ENCODE measurements around the gene AP2B1. TPM values are rescaled to one million over a fixed set of nuclear protein-coding genes. Genes with fewer than 3 reads are reported as not detected.
"Not testable (repeated sequence)": the region's sequence is repeated elsewhere in the genome, so short reads cannot be mapped to it uniquely, and the experiment has no call there.

AP2B1 gene
- total RNA-seq, 2 donors from 2014 or later: 255 to 258 TPM

- H3K27me3 Mint-ChIP-seq (ENCODE audit: insufficient read depth): no peaks in the 10 kb centered on the region
- TF ChIP-seq CTCF (conservative IDR thresholded peaks at IDR 0.05): no peak
- DNase-seq: no peak
- Histone ChIP-seq H3K4me3 (ENCODE audit: low read length) (no peak overlapping the region), H3K36me3 (ENCODE audit: control insufficient read depth, insufficient read depth, low read length) (peaks cover 75% of the 10 kb centered on the region), H3K9me3 (ENCODE audit: control insufficient read depth, low read length) (no peaks in the 10 kb centered on the region), H3K4me1 (ENCODE audit: control insufficient read depth, insufficient read depth, low read length) (no peaks in the 10 kb centered on the region), H3K9ac (ENCODE audit: extremely low read depth, low read length, poor library complexity, severe bottlenecking) (no peak overlapping the region), H3K27me3 (ENCODE audit: control insufficient read depth, insufficient read depth, low read length, poor library complexity, severe bottlenecking) (no peaks in the 10 kb centered on the region), H3K27ac (ENCODE audit: low read depth, low read length) (no peak overlapping the region)
- H3K36me3 Mint-ChIP-seq (ENCODE audit: low read depth): peaks cover 62% of the 10 kb centered on the region
- no peak overlapping the region for H3K4me3 Mint-ChIP-seq
- H3K27ac Mint-ChIP-seq: no peak overlapping the region
- 98% methylated on average over 2 of the region's 3 CpGs; no CpG with 5 or more reads in 1 of the 2 experiments for WGBS, 2 experiments (ENCODE audit: insufficient coverage in 1 of 2, insufficient read length in 1 of 2)
- H3K9me3 Mint-ChIP-seq: no peaks in the 10 kb centered on the region
- H3K4me1 Mint-ChIP-seq: no peaks in the 10 kb centered on the region
These were observed 20.2 kb downstream of the AP2B1 start for GRCh38 chr17:35607239-35607847.

GRCh38 chr17:35609831-35610230, 22.7 kb downstream of the AP2B1 start:
- no peaks in the 10 kb centered on the region for H3K4me1 Mint-ChIP-seq
- H3K27me3 Mint-ChIP-seq (ENCODE audit: insufficient read depth): no peaks in the 10 kb centered on the region
- TF ChIP-seq CTCF (conservative IDR thresholded peaks at IDR 0.05): no peak
- H3K27me3 ChIP-seq (ENCODE audit: control insufficient read depth, insufficient read depth, low read length, poor library complexity, severe bottlenecking): no peaks in the 10 kb centered on the region
- no peaks in the 10 kb centered on the region for H3K4me1 ChIP-seq (ENCODE audit: control insufficient read depth, insufficient read depth, low read length)
- H3K4me3 Mint-ChIP-seq: no peak overlapping the region
- peaks cover 79% of the 10 kb centered on the region for H3K36me3 ChIP-seq (ENCODE audit: control insufficient read depth, insufficient read depth, low read length)
- no peak overlapping the region for H3K9ac ChIP-seq (ENCODE audit: extremely low read depth, low read length, poor library complexity, severe bottlenecking)
- WGBS, 2 experiments (ENCODE audit: insufficient coverage in 1 of 2, insufficient read length in 1 of 2): 98 to 100% methylated on average over 2 to 4 of the region's 4 CpGs
- peaks cover 49% of the 10 kb centered on the region for H3K36me3 Mint-ChIP-seq (ENCODE audit: low read depth)
- DNase-seq: no peak
- no peak overlapping the region for H3K27ac ChIP-seq (ENCODE audit: low read depth, low read length)
- no peaks in the 10 kb centered on the region for H3K9me3 Mint-ChIP-seq
- no peaks in the 10 kb centered on the region for H3K9me3 ChIP-seq (ENCODE audit: control insufficient read depth, low read length)
- H3K4me3 ChIP-seq (ENCODE audit: low read length): no peak overlapping the region
- no peak overlapping the region for H3K27ac Mint-ChIP-seq

- H3K4me1 Mint-ChIP-seq; H3K4me3 ChIP-seq (ENCODE audit: low read length); H3K9me3 Mint-ChIP-seq; H3K27me3 ChIP-seq (ENCODE audit: control insufficient read depth, insufficient read depth, low read length, poor library complexity, severe bottlenecking); H3K4me1 ChIP-seq (ENCODE audit: control insufficient read depth, insufficient read depth, low read length); H3K27ac ChIP-seq (ENCODE audit: low read depth, low read length); DNase-seq; H3K9ac ChIP-seq (ENCODE audit: extremely low read depth, low read length, poor library complexity, severe bottlenecking); H3K9me3 ChIP-seq (ENCODE audit: control insufficient read depth, low read length); H3K4me3 Mint-ChIP-seq; H3K27ac Mint-ChIP-seq; H3K27me3 Mint-ChIP-seq (ENCODE audit: insufficient read depth): not testable (repeated sequence)
- 91 to 98% methylated on average over 10 to 12 of the region's 12 CpGs for WGBS, 2 experiments (ENCODE audit: insufficient coverage in 1 of 2, insufficient read length in 1 of 2)
- peaks cover 80% of the 10 kb centered on the region for H3K36me3 ChIP-seq (ENCODE audit: control insufficient read depth, insufficient read depth, low read length)
- H3K36me3 Mint-ChIP-seq (ENCODE audit: low read depth): peaks cover 43% of the 10 kb centered on the region
These were observed 23.6 kb downstream of the AP2B1 start for GRCh38 chr17:35610746-35611145.
